ENCODE data around the gene TAS2R4. TPM values are rescaled to one million over a fixed set of nuclear protein-coding genes. Genes with fewer than 3 reads are reported as not detected.

TAS2R4 gene
- 0.25 TPM in 1 of 2 replicates, not detected in the other for total RNA-seq

DNA sequence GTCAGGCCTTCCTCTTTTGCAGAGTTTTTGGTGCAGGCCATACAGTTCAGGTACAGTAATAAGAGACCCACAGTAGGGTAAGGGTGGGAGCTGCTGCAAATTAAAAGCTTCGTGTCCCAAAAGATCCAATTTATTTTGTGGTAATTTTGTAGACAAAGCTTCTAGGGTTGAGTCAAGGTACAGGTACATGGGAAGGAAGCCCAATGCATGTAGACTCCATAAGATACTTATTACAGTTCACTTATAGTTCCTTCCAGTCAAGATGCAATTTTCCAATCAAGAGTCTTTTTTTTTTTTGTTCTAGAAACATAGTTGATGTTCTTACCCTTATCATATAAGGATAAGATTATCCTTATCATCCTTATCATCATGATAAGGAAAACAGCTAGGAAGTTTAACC is at the start of gene TAS2R4:
TAS2R4 (plus strand) TSS at position 301 of the 400 bp plus-strand sequence. CDS start 1,815 bp downstream, outside the sequence.

GRCh38 chr7:141737836-141738591 is 38.5 kb upstream of the TAS2R4 start, which contains the start of gene SSBP1:
TSS of gene SSBP1 (plus strand) at chr7:141738358. CDS start at chr7:141739167, 809 bp downstream.

GRCh38 chr7:141763797-141764196 is 12.7 kb upstream of the TAS2R4 start, which contains the start of gene TAS2R3:
TSS of gene TAS2R3 (plus strand) at chr7:141764097. CDS start at chr7:141764159, 62 bp downstream.

GRCh38 chr7:141789917-141790316 is 13.4 kb downstream of the TAS2R4 start, which contains the start of gene TAS2R5:
TSS of gene TAS2R5 (plus strand) at chr7:141790217. CDS start at chr7:141790362, 145 bp downstream.

Other genes with a start within 250 kb of the TAS2R4 start
- 21.0 and 31.8 TPM in 2 replicates for gene AGK, start 225.3 kb upstream of the TAS2R4 start, total RNA-seq
- gene DENND11, start 74.5 kb upstream of the TAS2R4 start, total RNA-seq: 5.4 and 6.5 TPM in 2 replicates
- not detected in 2 replicates for gene WEE2, start 68.3 kb upstream of the TAS2R4 start, total RNA-seq
- gene SSBP1, start 38.3 kb upstream of the TAS2R4 start, total RNA-seq: 98.1 and 140 TPM in 2 replicates
- gene TAS2R3, start 12.6 kb upstream of the TAS2R4 start, total RNA-seq: 0.25 TPM in 1 of 2 replicates, not detected in the other
- 1.1 TPM in 1 of 2 replicates, not detected in the other for gene TAS2R5, start 13.5 kb downstream of the TAS2R4 start, total RNA-seq
- gene PRSS37, start 64.8 kb downstream of the TAS2R4 start, total RNA-seq: not detected in 2 replicates
- not detected in 2 replicates for gene OR9A4, start 139.7 kb downstream of the TAS2R4 start, total RNA-seq
- gene CLEC5A, start 170.3 kb downstream of the TAS2R4 start, total RNA-seq: not detected in 2 replicates
- gene TAS2R38, start 197.1 kb downstream of the TAS2R4 start, total RNA-seq: not detected in 2 replicates
- gene MGAM, start 219.2 kb downstream of the TAS2R4 start, total RNA-seq: under 0.01 and 0.13 TPM in 2 replicates

All from mesangial cell (primary cell).